Body of pancreas (tissue), 4 donors: ENCODE measurements around the gene PKP1.

ENCODE experiments used
- POLR2A ChIP-seq, 3 donors: fragments of 450-650 bp; IDR thresholded peaks; one replicate each; pipeline ENCODE4 v1.6.1; 2016; ENCODE audit warnings: antibody characterized with exemption in 3 of 3, mild to moderate bottlenecking in 2 of 3
- TF ChIP-seq, protein P1 (sequence below), 7 experiments: fragments of 450-650 bp in 4 of 7; fragments of 200-600 bp in 3 of 7; sonication (generic) in 3 of 7; IDR thresholded peaks; one replicate each; pipeline ENCODE4 v1.5.1; 2016 to 2019; ENCODE audit warnings: antibody characterized with exemption in 7 of 7

GRCh38 chr1:201359873-201360210 is 76.5 kb downstream of the PKP1 start:
- TF ChIP-seq, protein P1, sequence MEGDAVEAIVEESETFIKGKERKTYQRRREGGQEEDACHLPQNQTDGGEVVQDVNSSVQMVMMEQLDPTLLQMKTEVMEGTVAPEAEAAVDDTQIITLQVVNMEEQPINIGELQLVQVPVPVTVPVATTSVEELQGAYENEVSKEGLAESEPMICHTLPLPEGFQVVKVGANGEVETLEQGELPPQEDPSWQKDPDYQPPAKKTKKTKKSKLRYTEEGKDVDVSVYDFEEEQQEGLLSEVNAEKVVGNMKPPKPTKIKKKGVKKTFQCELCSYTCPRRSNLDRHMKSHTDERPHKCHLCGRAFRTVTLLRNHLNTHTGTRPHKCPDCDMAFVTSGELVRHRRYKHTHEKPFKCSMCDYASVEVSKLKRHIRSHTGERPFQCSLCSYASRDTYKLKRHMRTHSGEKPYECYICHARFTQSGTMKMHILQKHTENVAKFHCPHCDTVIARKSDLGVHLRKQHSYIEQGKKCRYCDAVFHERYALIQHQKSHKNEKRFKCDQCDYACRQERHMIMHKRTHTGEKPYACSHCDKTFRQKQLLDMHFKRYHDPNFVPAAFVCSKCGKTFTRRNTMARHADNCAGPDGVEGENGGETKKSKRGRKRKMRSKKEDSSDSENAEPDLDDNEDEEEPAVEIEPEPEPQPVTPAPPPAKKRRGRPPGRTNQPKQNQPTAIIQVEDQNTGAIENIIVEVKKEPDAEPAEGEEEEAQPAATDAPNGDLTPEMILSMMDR (IDR thresholded peaks at IDR 0.05): no peak
- TF ChIP-seq POLR2A (IDR thresholded peaks at IDR 0.05): no peak
